HEK293T (cell line): ENCODE results near the gene DNAJC10.

Source experiments
- FOXM1 ChIP-seq: fragments of 450-650 bp; IDR thresholded peaks from 2 replicates; pipeline ENCODE4 v1.6.1; 2017; ENCODE audit warnings: mild to moderate bottlenecking, borderline replicate concordance
- L3MBTL2 ChIP-seq: fragments of 450-650 bp; conservative IDR thresholded peaks from 2 replicates; pipeline ENCODE4 v1.6.1; 2016; ENCODE audit warnings: mild to moderate bottlenecking

- TF ChIP-seq FOXM1 (no peak), L3MBTL2 (no peak)
Measured at GRCh38 chr2:182754231-182754630, 38.2 kb downstream of the DNAJC10 start.
